GM19468 (cell line): ENCODE measurements around the gene KIR3DL1.
"Not testable (repeated sequence)": the region's sequence is repeated elsewhere in the genome, so short reads cannot be mapped to it uniquely, and the experiment has no call there.

Experiments used
- ATAC-seq: cut with Tn5 transposase; IDR thresholded peaks from one replicate; pipeline ENCODE4 v1.9.1; 2021; ENCODE audit warnings: mild to moderate bottlenecking, moderate library complexity, moderate number of reproducible peaks; ENCODE audit not compliant: unreplicated experiment; ENCODE audit errors: extremely low read depth

The KIR3DL1 gene

DNA sequence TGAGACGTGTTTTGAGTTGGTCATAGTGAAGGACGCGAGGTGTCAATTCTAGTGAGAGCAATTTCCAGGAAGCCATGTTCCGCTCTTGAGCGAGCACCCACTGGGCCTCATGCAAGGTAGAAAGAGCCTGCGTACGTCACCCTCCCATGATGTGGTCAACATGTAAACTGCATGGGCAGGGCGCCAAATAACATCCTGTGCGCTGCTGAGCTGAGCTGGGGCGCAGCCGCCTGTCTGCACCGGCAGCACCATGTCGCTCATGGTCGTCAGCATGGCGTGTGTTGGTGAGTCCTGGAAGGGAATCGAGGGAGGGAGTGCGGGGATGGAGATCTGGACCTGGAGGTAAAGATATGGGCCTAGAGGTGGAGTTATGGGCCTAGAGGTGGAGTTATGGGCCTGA lies at the start of gene KIR3DL1:
Gene KIR3DL1 (plus strand): TSS at position 218 of the 400 bp plus-strand sequence.
- ATAC-seq: not testable (repeated sequence)

DNA sequence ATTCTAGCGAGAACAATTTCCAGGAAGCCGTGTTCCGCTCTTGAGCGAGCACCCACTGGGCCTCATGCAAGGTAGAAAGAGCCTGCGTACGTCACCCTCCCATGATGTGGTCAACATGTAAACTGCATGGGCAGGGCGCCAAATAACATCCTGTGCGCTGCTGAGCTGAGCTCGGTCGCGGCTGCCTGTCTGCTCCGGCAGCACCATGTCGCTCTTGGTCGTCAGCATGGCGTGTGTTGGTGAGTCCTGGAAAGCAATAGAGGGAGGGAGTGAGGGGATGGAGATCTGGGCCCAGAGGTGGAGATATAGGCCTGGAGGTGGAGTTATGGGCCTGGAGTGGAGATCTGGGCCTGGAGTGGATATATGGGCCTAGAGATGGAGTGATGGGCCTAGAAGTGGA lies 46.6 kb upstream of the KIR3DL1 start, which contains the start of gene KIR2DL1:
Gene KIR2DL1 (plus strand): TSS at position 148 of the 400 bp plus-strand sequence. CDS start 58 bp downstream, at position 206.
- ATAC-seq: not testable (repeated sequence)

- ATAC-seq: not testable (repeated sequence)
These were observed 45.8 kb upstream of the KIR3DL1 start for GRCh38 chr19:54770511-54770910.

- not testable (repeated sequence) for ATAC-seq
These were observed 45.0 kb upstream of the KIR3DL1 start for GRCh38 chr19:54771018-54771960.

DNA sequence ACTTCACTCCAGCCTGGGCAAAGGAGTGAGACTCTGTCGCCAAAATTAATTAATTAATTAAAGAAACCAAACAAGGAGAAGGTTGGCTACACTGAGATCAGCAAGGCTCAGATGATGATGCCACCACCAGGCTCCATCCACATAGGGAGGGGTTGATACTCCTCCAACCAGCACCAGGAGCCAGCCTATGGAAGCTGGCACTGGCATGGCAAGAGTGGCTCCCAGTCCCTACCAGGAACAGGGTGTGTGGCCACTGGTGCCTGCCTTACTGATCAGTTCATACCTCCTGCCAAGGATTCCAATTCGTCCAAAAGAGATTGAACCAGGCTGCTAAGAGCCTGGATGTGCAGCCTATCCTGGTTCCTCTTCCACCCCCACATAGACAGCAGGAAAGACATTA lies 43.6 kb upstream of the KIR3DL1 start:
- ATAC-seq: not testable (repeated sequence)

- not testable (repeated sequence) for ATAC-seq
These were observed 41.0 kb upstream of the KIR3DL1 start for GRCh38 chr19:54775095-54775815.

DNA sequence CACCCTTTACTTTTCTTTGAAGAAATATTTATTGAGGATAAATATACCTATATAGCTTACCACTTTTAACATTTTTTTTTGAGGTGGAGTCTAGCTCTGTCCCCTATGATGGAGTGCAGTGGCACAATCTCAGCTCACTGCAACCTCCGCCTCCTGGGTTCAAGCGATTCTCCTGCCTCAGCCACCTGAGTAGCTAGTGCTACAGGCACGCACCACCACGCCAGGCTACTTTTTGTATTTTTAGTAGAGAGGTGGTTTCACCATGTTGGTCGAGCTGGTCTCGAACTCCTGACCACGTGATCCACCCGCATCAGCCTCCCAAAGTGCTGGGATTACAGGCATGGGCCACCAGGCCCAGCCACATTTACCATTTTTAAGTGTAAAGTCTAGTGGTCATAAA lies 40.4 kb upstream of the KIR3DL1 start:
- not testable (repeated sequence) for ATAC-seq

DNA sequence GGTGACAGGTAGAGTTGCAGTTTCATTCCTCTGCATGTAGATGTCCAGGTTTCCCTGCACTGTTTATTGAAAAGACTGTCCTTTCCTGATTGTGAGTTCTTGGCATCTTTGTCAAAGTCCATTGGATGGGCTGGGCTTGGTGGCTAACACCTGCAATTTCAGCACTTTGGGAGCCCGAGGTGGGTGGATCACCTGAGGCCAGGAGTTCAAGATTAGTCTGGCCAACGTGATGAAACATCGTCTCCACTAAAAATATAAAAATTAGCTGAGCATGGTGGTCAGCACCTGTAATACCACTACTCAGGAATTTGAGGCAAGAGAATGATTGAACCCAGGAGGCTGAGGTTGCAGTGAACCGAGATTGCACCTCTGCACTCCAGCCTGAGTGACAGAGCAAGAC lies 38.4 kb upstream of the KIR3DL1 start:
- not testable (repeated sequence) for ATAC-seq

DNA sequence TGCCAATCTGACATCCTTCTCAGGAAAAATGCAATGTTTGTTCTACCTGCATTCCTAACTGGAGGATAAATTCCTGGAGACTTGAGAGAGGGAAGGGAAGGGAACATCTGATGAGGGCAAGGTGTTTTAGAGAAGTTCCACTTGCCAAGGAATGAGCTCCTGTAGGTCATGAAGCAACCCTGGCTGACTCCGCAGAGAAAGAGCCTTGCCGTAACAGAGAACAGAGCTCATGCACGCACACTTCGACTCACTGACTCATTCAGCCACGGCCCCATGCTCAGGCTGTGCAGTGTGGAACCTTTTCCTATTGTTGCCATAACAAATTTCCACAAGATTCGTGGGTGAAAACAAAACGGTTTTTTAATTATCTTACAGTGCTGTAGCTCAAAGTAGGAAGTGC lies 37.4 kb upstream of the KIR3DL1 start:
- not testable (repeated sequence) for ATAC-seq

GRCh38 chr19:54782916-54783315 lies 33.4 kb upstream of the KIR3DL1 start:
- not testable (repeated sequence) for ATAC-seq

DNA sequence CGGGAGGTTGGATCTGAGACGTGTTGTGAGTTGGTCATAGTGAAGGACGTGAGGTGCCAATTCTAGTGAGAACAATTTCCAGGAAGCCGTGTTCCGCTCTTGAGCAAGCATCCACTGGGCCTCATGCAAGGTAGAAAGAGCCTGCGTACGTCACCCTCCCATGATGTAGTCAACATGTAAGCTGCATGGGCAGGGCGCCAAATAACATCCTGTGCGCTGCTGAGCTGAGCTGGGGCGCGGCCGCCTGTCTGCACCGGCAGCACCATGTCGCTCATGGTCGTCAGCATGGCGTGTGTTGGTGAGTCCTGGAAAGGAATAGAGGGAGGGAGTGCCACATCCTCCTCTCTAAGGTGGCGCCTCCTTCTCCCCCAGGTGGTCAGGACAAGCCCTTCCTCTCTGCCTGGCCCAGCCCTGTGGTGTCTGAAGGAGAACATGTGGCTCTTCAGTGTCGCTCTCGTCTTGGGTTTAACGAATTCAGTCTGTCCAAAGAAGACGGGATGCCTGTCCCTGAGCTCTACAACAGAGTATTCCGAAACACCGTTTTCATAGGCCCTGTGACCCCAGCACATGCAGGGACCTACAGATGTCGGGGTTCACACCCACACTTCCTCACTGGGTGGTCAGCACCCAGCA lies 30.1 kb upstream of the KIR3DL1 start:
- not testable (repeated sequence) for ATAC-seq

DNA sequence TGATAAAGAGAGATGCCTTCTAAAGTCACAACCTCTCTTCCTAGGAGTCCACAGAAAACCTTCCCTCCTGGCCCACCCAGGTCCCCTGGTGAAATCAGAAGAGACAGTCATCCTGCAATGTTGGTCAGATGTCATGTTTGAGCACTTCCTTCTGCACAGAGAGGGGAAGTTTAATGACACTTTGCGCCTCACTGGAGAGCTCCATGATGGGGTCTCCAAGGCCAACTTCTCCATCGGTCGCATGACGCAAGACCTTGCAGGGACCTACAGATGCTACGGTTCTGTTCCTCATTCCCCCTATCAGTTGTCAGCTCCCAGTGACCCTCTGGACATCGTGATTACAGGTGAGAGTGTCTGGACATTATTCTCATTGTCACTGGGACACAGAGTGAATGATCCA lies 28.1 kb upstream of the KIR3DL1 start:
- ATAC-seq: not testable (repeated sequence)

GRCh38 chr19:54790711-54791110 lies 25.6 kb upstream of the KIR3DL1 start:
- ATAC-seq: no peak

- ATAC-seq: no peak
These were observed 24.8 kb upstream of the KIR3DL1 start for GRCh38 chr19:54791476-54791875.

DNA sequence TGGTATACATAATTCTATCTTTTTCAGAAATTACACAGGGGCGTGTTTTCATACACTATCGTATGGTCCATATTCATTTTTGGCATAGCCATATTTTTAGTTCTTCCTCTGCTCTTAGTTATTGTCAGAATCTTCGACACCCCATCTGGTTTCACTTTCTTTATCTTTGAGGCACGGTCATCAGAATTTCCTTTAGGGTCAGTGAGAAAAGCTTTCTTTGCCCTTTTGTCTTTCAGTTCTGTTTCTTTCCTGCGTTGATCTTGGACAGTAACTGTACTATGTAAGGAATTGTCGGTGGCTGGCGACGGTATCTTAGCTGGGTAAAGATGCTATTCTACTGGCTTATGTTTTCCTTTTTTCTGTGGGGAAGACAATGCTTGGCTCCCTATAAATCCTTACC lies 23.5 kb upstream of the KIR3DL1 start:
- no peak for ATAC-seq

DNA sequence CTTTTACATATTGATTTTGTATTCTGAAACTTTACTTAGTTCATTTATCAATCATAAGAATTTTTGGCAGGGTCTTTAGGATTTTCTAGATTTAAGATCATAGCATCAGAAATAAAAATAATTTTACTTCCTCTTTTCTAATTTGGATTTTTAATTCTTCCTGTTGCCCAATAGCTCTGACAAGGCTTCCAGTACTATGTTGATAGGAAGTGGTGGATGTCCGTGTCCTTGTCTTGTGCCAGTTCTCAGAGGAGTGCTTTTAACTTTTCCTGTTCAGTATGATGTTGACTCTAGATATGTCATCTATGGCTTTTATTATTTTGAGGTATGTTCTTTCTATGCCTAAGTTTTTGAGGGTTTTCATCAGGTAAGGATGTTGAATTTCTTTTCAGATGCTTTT lies 20.5 kb upstream of the KIR3DL1 start:
- no peak for ATAC-seq

- no peak for ATAC-seq
These were observed 12.9 kb upstream of the KIR3DL1 start, which contains the start of gene KIR2DL4 for GRCh38 chr19:54803410-54803809. Gene KIR2DL4, plus strand, starts transcription at chr19:54803610. Its CDS starts 42 bp downstream, at chr19:54803652.

DNA sequence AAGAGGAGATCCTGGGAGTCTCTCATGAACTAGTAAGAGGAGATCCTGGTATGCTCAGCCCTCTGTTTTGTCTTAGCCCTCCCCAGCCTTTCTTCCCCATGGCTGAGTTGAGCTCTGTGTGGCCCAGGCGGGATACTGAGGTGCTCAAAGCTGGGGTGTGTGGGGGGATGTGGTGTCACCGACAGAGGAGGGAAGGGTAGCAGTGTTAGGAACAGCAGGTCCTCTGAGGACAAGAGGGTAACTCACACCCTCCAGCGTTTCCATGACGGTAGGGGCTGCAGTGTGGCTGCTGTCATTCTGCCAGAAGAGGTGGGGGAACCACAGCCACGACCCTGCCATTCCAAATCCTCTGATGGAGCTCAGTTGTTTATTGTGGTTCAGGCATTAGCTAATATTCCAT lies 12.2 kb upstream of the KIR3DL1 start:
- no peak for ATAC-seq

DNA sequence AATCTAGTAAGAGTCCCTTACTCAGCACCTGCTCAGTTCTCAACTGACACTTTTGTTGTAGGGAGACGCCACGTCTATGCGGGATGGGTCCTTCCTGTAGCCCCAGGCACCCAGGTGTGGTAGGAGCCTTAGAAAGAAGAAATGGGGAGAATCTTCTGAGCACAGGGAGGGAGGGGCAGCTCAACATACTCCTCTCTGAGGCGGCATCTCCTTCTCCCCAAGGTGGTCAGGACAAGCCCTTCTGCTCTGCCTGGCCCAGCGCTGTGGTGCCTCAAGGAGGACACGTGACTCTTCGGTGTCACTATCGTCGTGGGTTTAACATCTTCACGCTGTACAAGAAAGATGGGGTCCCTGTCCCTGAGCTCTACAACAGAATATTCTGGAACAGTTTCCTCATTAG lies 11.7 kb upstream of the KIR3DL1 start:
- ATAC-seq: no peak
